HG02610 (cell line): Measurements from ENCODE around the gene FAM174C.
"Not testable (repeated sequence)": the region's sequence is repeated elsewhere in the genome, so short reads cannot be mapped to it uniquely, and the experiment has no call there.

Source experiments
- ATAC-seq: cut with Tn5 transposase; IDR thresholded peaks from one replicate; pipeline ENCODE4 v1.9.1; 2021; ENCODE audit warnings: mild to moderate bottlenecking, moderate library complexity; ENCODE audit not compliant: unreplicated experiment

FAM174C gene

GRCh38 chr19:1316466-1316865 lies 41.1 kb downstream of the FAM174C start:
- no peak for ATAC-seq

DNA sequence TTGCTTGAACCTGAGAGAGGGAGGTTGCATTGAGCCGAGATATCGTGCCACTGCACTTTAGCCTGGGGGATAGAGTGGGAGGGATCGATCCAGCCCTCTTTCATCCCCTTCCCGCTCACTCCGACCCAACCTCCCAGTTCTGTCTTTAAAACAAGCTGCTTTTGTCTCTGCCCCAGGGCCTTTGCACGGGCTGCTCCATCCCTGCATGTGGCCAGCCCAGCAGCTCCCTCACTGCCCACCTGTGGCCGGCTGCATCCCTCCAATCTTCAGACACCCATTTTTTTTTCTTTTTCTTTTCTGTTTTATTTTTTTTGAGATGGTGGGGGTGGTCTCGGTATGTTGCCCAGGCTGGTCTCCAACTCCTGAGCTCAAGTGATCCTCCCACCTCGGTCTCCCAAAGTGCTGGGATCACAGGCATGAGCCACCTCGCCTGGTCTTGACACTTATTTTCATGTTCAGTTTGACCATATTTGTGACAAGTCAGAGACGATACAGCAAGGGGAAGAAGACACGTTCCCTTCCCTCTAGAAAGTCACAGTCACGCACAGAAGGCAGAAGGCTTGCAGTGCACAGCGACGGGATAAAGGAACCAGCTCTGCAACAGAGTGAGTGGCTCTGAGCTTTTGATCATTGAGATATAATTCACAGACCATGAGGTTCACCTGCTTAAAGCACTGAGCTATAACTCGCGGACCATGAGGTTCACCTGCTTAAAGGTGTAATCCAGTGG lies 42.1 kb downstream of the FAM174C start:
- ATAC-seq = no peak

GRCh38 chr19:1318678-1319471 lies 43.5 kb downstream of the FAM174C start:
- ATAC-seq = no peak

GRCh38 chr19:1320282-1320650 lies 44.9 kb downstream of the FAM174C start:
- ATAC-seq = not testable (repeated sequence)

DNA sequence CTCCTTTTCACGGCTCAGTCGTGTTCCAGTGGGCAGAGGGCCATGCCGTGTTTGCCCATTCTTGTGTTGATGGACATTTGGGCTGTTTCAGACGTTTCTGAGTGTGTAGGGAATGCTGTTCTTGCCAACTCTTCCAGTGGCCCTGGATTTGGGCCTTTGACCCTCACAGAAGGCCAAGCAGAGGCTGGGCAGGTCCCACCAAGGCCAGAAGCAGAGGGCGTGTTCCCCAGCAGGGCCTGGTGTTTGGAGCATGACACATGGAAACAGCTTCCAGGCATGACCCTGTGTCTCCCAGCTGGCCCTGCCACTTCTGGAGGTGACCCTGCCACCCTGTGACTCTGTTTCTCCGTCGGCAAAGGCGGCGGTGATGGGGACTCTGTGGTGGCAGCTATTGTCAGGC lies 46.2 kb downstream of the FAM174C start:
- no peak for ATAC-seq

- no peak for ATAC-seq
Measured at GRCh38 chr19:1322198-1322981, 47.1 kb downstream of the FAM174C start.

DNA sequence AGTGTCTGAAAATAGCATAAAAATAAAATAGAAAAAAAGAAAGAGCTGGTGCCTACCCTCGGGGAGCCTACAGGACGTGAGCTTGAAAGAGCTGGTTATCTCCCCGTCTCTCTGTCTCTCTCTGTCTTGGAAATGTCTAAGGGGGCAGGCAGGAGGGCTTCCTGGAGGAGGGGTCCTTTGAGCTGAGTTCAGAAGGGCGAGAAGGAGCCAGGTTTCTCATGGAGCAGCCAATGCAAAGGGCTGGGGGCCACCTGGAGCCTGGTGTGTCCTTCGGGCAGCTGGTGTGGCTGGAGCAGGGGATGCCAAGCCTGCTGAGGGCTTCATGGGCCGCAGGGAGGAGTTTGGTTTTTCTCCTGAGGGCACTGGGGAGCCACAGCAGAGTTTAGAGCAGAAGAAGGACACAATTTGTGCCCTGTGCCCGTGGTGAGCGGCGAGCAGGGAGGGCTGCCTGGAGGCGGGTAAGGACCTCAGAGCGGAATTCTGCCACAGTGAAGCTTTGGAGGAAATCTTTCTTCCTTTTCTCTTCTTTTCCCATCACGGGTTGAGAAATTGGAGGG lies 49.0 kb downstream of the FAM174C start:
- no peak for ATAC-seq

DNA sequence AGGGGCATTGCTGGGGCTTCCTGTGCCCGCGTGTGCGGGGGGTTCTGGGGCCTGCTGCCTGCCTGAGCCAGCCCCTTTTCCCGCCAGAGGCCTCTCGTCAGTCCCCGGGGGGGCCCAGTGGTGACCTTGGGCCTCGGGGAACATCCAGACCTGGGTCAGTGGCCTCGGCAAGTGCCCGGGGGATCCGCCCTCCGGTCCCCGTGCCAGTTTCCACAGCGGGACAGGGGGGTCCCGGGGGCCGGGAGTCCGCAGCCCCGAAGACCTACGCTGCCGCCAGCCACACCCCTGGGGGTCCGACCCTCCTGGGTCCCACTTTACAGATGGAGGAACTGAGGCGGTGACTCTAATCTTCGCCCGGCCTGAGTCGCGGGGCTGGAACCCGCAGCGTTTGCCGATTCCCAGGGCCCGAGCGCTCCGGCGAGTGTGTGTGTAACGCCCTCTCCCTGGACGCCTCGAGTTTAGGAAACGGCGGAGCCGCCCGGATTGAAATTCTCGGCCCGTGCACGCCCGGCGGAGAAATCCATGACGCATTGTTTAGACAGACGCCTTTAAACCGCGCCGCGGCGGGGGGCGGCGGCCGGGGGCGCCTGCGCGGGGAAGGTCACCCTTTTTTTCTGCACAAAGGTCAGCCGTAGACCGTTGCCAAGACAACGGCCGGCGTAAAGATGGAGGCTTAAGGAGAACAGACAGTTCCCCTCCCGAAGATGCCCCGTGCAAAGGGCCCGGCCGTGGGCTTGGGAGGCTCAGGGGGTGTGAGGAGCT lies 49.7 kb downstream of the FAM174C start:
- no peak for ATAC-seq

DNA sequence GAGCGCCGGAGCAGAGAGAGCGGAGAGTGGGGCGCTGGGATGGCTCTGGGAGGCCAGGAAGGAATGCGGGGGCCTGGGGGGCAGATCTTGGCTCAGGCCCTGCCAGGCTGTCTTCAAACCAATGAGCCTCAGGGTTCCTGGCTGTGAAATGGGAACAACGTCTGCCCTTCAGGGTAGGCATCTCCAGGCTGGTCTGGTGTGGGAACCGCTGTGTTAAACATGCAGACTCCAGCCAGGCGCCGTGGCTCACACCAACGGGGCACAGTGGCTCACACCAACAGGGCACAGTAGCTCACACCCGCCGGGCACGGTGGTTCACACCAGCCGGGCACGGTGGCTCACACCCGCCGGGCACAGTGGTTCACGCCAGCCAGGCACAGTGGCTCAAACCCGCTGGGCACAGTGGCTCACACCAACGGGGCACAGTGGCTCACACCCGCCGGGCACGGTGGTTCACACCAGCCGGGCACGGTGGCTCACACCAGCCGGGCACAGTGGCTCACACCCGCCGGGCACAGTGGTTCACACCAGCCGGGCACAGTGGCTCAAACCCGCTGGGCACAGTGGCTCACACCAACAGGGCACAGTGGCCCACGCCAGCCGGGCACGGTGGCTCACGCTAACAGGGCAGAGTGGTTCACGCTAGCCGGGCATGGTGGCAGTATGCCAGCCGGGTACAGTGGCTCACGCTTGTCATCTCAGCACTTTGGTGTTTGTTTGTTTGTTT lies 50.4 kb downstream of the FAM174C start:
- no peak for ATAC-seq

- no peak for ATAC-seq
Measured at GRCh38 chr19:1327125-1327524, 51.8 kb downstream of the FAM174C start.
